Neuronal stem cell (in vitro differentiated cells): ENCODE results near the gene KRT26.

Experiments
- DNase-seq: peaks from one replicate; pipeline ENCODE4 v3.0.0-alpha.2; 2013; ENCODE audit warnings: low spot score
- H2AFZ ChIP-seq: one replicate; pipeline ENCODE4 v1.6.1; 2013; ENCODE audit warnings: mild to moderate bottlenecking, low read length, inconsistent platforms
- H2AK5ac ChIP-seq: 2 replicates; pipeline ENCODE4 v1.6.1; 2013; ENCODE audit warnings: low read depth, mild to moderate bottlenecking, inconsistent platforms, low read length, moderate library complexity, mixed read lengths
- H2BK120ac ChIP-seq: 2 replicates; pipeline ENCODE4 v1.6.1; 2013; ENCODE audit warnings: low read depth, mild to moderate bottlenecking, inconsistent platforms, low read length, moderate library complexity, mixed read lengths
- H2BK12ac ChIP-seq: one replicate; pipeline ENCODE4 v1.6.1; 2013; ENCODE audit warnings: low read length, inconsistent platforms
- H2BK15ac ChIP-seq: 2 replicates; pipeline ENCODE4 v1.6.1; 2013; ENCODE audit warnings: mild to moderate bottlenecking, low read length, inconsistent platforms, mixed read lengths
- H2BK5ac ChIP-seq: one replicate; pipeline ENCODE4 v1.6.1; 2013; ENCODE audit warnings: inconsistent platforms, mild to moderate bottlenecking, low read length, moderate library complexity
- H3K14ac ChIP-seq: one replicate; pipeline ENCODE4 v1.6.1; 2013; ENCODE audit warnings: low read length, inconsistent platforms
- H3K18ac ChIP-seq: 2 replicates; pipeline ENCODE4 v1.6.1; 2013; ENCODE audit warnings: low read length, inconsistent platforms
- H3K23ac ChIP-seq: 2 replicates; pipeline ENCODE4 v1.6.1; 2013; ENCODE audit warnings: low read depth, mild to moderate bottlenecking, mixed read lengths, low read length, inconsistent platforms; ENCODE audit not compliant: poor library complexity
- H3K27ac ChIP-seq: replicated peaks from 3 replicates; pipeline ENCODE4 v1.5.1; 2013; ENCODE audit warnings: low read length, inconsistent platforms
- H3K27me3 ChIP-seq, 3 experiments: 2 replicates each; pipeline ENCODE4 v1.6.1; 2013; ENCODE audit warnings: low read length in 3 of 3, mild to moderate bottlenecking in 2 of 3, inconsistent platforms in 1 of 3, low read depth in 1 of 3, mixed read lengths in 1 of 3, moderate library complexity in 1 of 3; ENCODE audit not compliant: control insufficient read depth in 3 of 3, insufficient read depth in 3 of 3
- H3K36me3 ChIP-seq, 2 donors: replicated peaks in 1 of 2; 2 replicates each; pipeline ENCODE4 v1.6.1; 2013; ENCODE audit warnings: low read length in 2 of 2; ENCODE audit not compliant: control insufficient read depth in 2 of 2, insufficient read depth in 2 of 2
- H3K4ac ChIP-seq: 2 replicates; pipeline ENCODE4 v1.6.1; 2013; ENCODE audit warnings: inconsistent platforms, mild to moderate bottlenecking, low read length, moderate library complexity
- H3K4me1 ChIP-seq, 2 donors: 1 replicate in 1 of 2; 2 replicates in 1 of 2; pipeline ENCODE4 v1.6.1; 2013; ENCODE audit warnings: low read length in 2 of 2, low read depth in 1 of 2; ENCODE audit not compliant: control insufficient read depth in 2 of 2, insufficient read depth in 1 of 2
- H3K4me2 ChIP-seq: one replicate; pipeline ENCODE4 v1.6.1; 2013; ENCODE audit warnings: mild to moderate bottlenecking, low read length, inconsistent platforms; ENCODE audit not compliant: insufficient read depth, poor library complexity, severe bottlenecking
- H3K4me3 ChIP-seq, 2 donors: 2 replicates each; pipeline ENCODE4 v1.5.1; 2013; ENCODE audit warnings: low read length in 2 of 2, mild to moderate bottlenecking in 2 of 2, inconsistent platforms in 1 of 2, moderate library complexity in 1 of 2
- H3K79me1 ChIP-seq: one replicate; pipeline ENCODE4 v1.6.1; 2013; ENCODE audit warnings: low read depth, mild to moderate bottlenecking, inconsistent platforms, low read length, moderate library complexity
- H3K9ac ChIP-seq: one replicate; pipeline ENCODE4 v1.6.1; 2013; ENCODE audit warnings: mild to moderate bottlenecking, low read depth, low read length, inconsistent platforms; ENCODE audit not compliant: poor library complexity
- H3K9me3 ChIP-seq, 2 donors: replicated peaks in 1 of 2; 2 replicates each; pipeline versions ENCODE3 to v1.6.1; 2013; ENCODE audit warnings: low read length in 2 of 2, mild to moderate bottlenecking in 2 of 2, inconsistent platforms in 1 of 2, low read depth in 1 of 2, mixed read lengths in 1 of 2, moderate library complexity in 1 of 2; ENCODE audit not compliant: control insufficient read depth in 2 of 2, insufficient read depth in 1 of 2
- H4K8ac ChIP-seq: one replicate; pipeline ENCODE4 v1.6.1; 2013; ENCODE audit warnings: low read depth, mild to moderate bottlenecking, inconsistent platforms, low read length, moderate library complexity
- H4K91ac ChIP-seq: one replicate; pipeline ENCODE4 v1.6.1; 2013; ENCODE audit warnings: low read length, low read depth, mild to moderate bottlenecking, inconsistent platforms; ENCODE audit not compliant: poor library complexity
- WGBS, 2 donors: extraction: QIAGEN DNeasy Blood & Tissue Kit; methylation state at CpG; one replicate each; pipeline ENCODE4 v1.1.7; 2013; ENCODE audit warnings: missing lambda C conversion rate in 2 of 2, mixed read lengths in 1 of 2; ENCODE audit not compliant: insufficient read length in 2 of 2, insufficient replicate concordance in 1 of 2; ENCODE audit errors: extremely low coverage in 2 of 2; 5-methylcytosine and 5-hydroxymethylcytosine counted together

KRT26 gene

DNA sequence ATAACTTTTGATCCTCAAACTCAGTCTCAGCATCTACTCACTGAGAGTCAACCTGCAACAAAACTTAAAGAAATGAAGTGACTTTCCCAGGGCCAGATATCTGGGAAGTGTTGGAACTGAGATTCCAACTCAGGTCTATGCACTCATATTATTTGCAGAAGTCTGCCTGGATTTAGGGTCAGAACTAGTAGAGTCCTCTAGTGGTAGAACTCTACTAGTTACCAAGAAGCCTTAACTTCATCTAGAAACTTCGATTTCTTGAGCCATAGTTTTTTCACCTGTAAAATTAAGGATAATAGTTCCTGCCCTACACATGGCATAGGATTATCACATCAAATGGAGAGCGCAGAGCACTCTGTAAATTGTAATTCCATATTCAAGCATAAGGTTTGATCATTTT, 45.1 kb downstream of the KRT26 start:
- H3K79me1 ChIP-seq: no peaks in the 10 kb centered on the region
- no peak overlapping the region for H2BK5ac ChIP-seq
- no peak overlapping the region for H3K27ac ChIP-seq
- no peaks in the 10 kb centered on the region for H3K4me1 ChIP-seq
- WGBS, 2 donors: no CpG with 5 or more reads among the region's 2 CpGs
- no peak overlapping the region for H3K4me2 ChIP-seq
- H3K4ac ChIP-seq: no peak overlapping the region
- H4K91ac ChIP-seq: no peak overlapping the region
- no peaks in the 10 kb centered on the region for H3K36me3 ChIP-seq
- no peak overlapping the region for H2AFZ ChIP-seq
- no peak overlapping the region for H3K23ac ChIP-seq
- H2BK15ac ChIP-seq: no peak overlapping the region
- H3K9ac ChIP-seq: no peak overlapping the region
- no peak for DNase-seq
- H3K27me3 ChIP-seq: peaks cover 0 to 5% (median 0%) of the 10 kb centered on the region in 3 experiments
- H2BK120ac ChIP-seq: no peak overlapping the region
- no peaks in the 10 kb centered on the region for H3K9me3 ChIP-seq
- no peak overlapping the region for H2AK5ac ChIP-seq
- H4K8ac ChIP-seq: no peak overlapping the region
- no peak overlapping the region for H3K18ac ChIP-seq
- no peak overlapping the region for H3K4me3 ChIP-seq
- no peak overlapping the region for H2BK12ac ChIP-seq
- no peak overlapping the region for H3K14ac ChIP-seq

DNA sequence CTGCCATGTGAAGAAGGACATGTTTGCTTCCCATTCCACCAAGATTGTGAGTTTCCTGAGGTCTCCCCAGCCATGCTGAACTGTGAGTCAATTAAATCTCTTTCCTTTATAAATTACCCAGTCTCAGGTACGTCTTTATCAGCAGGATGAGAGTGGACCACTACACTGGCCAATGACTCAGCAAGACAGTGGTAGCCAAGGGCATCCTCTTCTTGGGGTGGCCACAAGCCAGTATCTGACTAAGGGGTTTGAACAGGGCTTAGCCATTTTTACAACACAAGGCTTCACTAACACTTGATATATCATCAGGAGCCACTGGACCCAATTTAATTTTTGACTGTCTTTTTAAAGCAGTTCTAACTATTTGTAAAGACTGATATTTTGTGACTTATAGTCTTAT, 47.3 kb downstream of the KRT26 start:
- Histone ChIP-seq H3K4me2 (no peak overlapping the region), H4K91ac (no peak overlapping the region), H2BK5ac (no peak overlapping the region), H3K9ac (no peak overlapping the region), H2AK5ac (no peak overlapping the region), H3K27ac (no peak overlapping the region), H3K4me3 (no peak overlapping the region), H2BK120ac (no peak overlapping the region), H3K23ac (no peak overlapping the region), H3K36me3 (no peaks in the 10 kb centered on the region), H3K4me1 (no peaks in the 10 kb centered on the region), H2BK12ac (no peak overlapping the region), H3K9me3 (no peaks in the 10 kb centered on the region), H2BK15ac (no peak overlapping the region), H3K4ac (no peak overlapping the region), H2AFZ (no peak overlapping the region), H3K14ac (no peak overlapping the region), H3K79me1 (no peaks in the 10 kb centered on the region), H4K8ac (no peak overlapping the region), H3K18ac (no peak overlapping the region), H3K27me3 (peaks cover 0 to 6% (median 0%) of the 10 kb centered on the region in 3 experiments)
- WGBS, 2 donors: no CpG with 5 or more reads among the region's 1 CpG
- no peak for DNase-seq

DNA sequence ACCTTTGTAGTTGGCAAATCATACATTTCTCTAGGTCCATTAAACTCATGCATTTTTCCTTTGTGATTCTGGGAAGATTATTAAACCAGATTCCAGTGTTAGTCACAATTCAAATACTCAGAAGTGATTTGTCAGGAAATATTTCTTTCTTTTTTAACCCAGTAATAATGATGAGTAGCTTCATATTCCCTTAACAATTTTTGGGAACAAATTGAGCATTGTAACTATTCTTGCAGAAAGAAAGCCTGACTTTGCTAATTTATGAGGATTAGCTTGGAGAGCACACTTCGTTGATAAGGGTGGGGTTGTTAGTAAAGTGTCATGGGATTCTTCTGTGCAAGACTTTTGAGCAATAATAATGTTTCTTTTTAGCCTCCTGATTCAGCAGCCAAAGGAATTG, 49.8 kb downstream of the KRT26 start:
- Histone ChIP-seq H3K4me1 (no peaks in the 10 kb centered on the region), H3K4ac (no peak overlapping the region), H4K8ac (no peak overlapping the region), H2AFZ (no peak overlapping the region), H3K4me2 (no peak overlapping the region), H2BK5ac (no peak overlapping the region), H4K91ac (no peak overlapping the region), H2AK5ac (no peak overlapping the region), H3K9ac (no peak overlapping the region), H3K14ac (no peak overlapping the region), H2BK120ac (no peak overlapping the region), H3K4me3 (no peak overlapping the region), H3K36me3 (no peaks in the 10 kb centered on the region), H3K23ac (no peak overlapping the region), H2BK12ac (no peak overlapping the region), H3K18ac (no peak overlapping the region), H3K27me3 (peaks cover 0 to 9% (median 0%) of the 10 kb centered on the region in 3 experiments), H3K9me3 (no peaks in the 10 kb centered on the region), H3K27ac (no peak overlapping the region), H3K79me1 (no peaks in the 10 kb centered on the region), H2BK15ac (no peak overlapping the region)
- no CpG with 5 or more reads among the region's 1 CpG for WGBS, 2 donors
- no peak for DNase-seq

DNA sequence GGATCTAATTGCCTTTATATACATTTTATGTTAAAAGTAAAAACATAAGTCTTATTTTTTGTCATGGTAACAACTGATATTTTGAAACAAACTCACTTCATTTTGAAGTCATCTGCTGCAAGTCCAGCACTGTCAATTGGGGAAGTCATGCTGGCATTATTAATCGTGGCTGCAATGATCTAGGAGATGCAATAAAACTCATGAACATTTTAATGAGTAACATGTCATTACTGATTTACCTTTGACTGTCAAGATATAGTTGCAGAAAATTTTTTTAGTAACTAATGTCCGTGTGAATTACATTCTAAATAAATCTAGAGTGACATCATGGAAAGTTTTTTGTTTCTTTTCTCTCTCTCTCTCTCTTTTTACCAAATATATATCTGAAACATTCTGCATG, 51.1 kb downstream of the KRT26 start:
- Histone ChIP-seq H3K4ac (no peak overlapping the region), H2AFZ (no peak overlapping the region), H3K14ac (no peak overlapping the region), H3K18ac (no peak overlapping the region), H3K27ac (no peak overlapping the region), H4K8ac (no peak overlapping the region), H3K4me1 (no peaks in the 10 kb centered on the region), H2BK12ac (no peak overlapping the region), H3K9me3 (no peaks in the 10 kb centered on the region), H2AK5ac (no peak overlapping the region), H3K79me1 (no peaks in the 10 kb centered on the region), H2BK5ac (no peak overlapping the region), H3K9ac (no peak overlapping the region), H2BK120ac (no peak overlapping the region), H3K23ac (no peak overlapping the region), H2BK15ac (no peak overlapping the region), H3K4me2 (no peak overlapping the region), H3K36me3 (no peaks in the 10 kb centered on the region), H3K27me3 (peaks cover 0 to 10% (median 0%) of the 10 kb centered on the region in 3 experiments), H4K91ac (no peak overlapping the region), H3K4me3 (no peak overlapping the region)
- DNase-seq: no peak
- WGBS, 2 donors: no CpG with 5 or more reads among the region's 2 CpGs
